ENCODE measurements around the gene VANGL1. TPM values are rescaled to one million over a fixed set of nuclear protein-coding genes. Genes with fewer than 3 reads are reported as not detected.

The VANGL1 gene
- total and polyA plus RNA-seq, 2 of the 4 experiments (the other 2 are of a cell fraction), result 6.1 to 6.7 TPM

- TF ChIP-seq BHLHE40 (IDR thresholded peaks at IDR 0.05; ENCODE audit: low read depth, low read length), result no peak
- no peak for TF ChIP-seq MAFK (IDR thresholded peaks at IDR 0.05; ENCODE audit: low read depth, low read length)
- no peak for TF ChIP-seq RFX5 (IDR thresholded peaks at IDR 0.05; ENCODE audit: low read depth, low read length)
- TF ChIP-seq USF2 (IDR thresholded peaks at IDR 0.05; ENCODE audit: low read depth, low read length), result no peak
- no peak for TF ChIP-seq SMC3 (IDR thresholded peaks at IDR 0.05; ENCODE audit: low read depth, low read length)
- TF ChIP-seq CHD1 (IDR thresholded peaks at IDR 0.05; ENCODE audit: low read depth, low read length), result no peak
- TF ChIP-seq MXI1 (IDR thresholded peaks at IDR 0.05; ENCODE audit: borderline replicate concordance, low read depth, low read length), result no peak
- no peak for TF ChIP-seq CTCF (conservative IDR thresholded peaks at IDR 0.05; ENCODE audit: low read depth, low read length)
- no peak for TF ChIP-seq POLR2A (IDR thresholded peaks at IDR 0.05; ENCODE audit: low read depth, low read length)
- TF ChIP-seq CEBPB (IDR thresholded peaks at IDR 0.05; ENCODE audit: low read depth, low read length), result no peak
- TF ChIP-seq NFE2L2 (IDR thresholded peaks at IDR 0.05; ENCODE audit: low read depth, low read length), result no peak
- no peak for TF ChIP-seq FOS (IDR thresholded peaks at IDR 0.05; ENCODE audit: low read depth, low read length)
- TF ChIP-seq MAZ (IDR thresholded peaks at IDR 0.05; ENCODE audit: borderline replicate concordance, low read depth, low read length), result no peak
- no peak for TF ChIP-seq RAD21 (IDR thresholded peaks at IDR 0.05; ENCODE audit: low read length)
- BruUV-seq (replicated peaks), result no TSS peak
- WGBS, 2 experiments (ENCODE audit: extremely low coverage in 2 of 2, insufficient read length in 1 of 2), result no CpG with 5 or more reads among the region's 1 CpG
- no peak overlapping the region for H2AK9ac ChIP-seq (replicated peaks; ENCODE audit: low read depth, low read length, poor library complexity)
- H4K8ac ChIP-seq (ENCODE audit: low read depth in 2 of 2, low read length in 2 of 2), result no peak overlapping the region
- no peak overlapping the region for H3K18ac ChIP-seq (ENCODE audit: low read depth, low read length)
- H3K4me1 ChIP-seq (ENCODE audit: control insufficient read depth, insufficient read depth, low read length), result peaks cover 9% of the 10 kb centered on the region
- ChIA-PET CTCF (no interaction called here), POLR2A (ENCODE audit: unreplicated experiment) (no interaction called here)
- H3K9me3 ChIP-seq (ENCODE audit: control insufficient read depth, insufficient read depth, low read length), result no peaks in the 10 kb centered on the region
- H4K20me1 ChIP-seq (ENCODE audit: insufficient read depth, low read length), result no peaks in the 10 kb centered on the region
- peaks cover 0 to 18% of the 10 kb centered on the region in 2 experiments; a peak in 2 of 4 replicates for H3K79me1 ChIP-seq (ENCODE audit: low read depth in 1 of 2, low read length in 2 of 2)
- dilution Hi-C loops (cut with HindIII; ENCODE audit: low sequenced_read_pairs, unreplicated experiment) (no loop called here), in situ Hi-C loops (cut with MboI; ENCODE audit: low sequenced_read_pairs) (no loop called here), intact Hi-C loops (cut with micrococcal nuclease) (no loop called here)
- no peak overlapping the region for H3K14ac ChIP-seq (replicated peaks; ENCODE audit: low read depth, low read length)
- no peaks in the 10 kb centered on the region for H3K27me3 ChIP-seq (ENCODE audit: control insufficient read depth, insufficient read depth, low read length)
- ATAC-seq (ENCODE audit: low read depth), result no peak
- H2BK20ac ChIP-seq (ENCODE audit: low read depth, low read length), result no peak overlapping the region
- H3K9ac ChIP-seq (ENCODE audit: low read depth, low read length), result no peak overlapping the region
- no peaks in the 10 kb centered on the region; the same call in 1 of the 2 replicates for H3K36me3 ChIP-seq (ENCODE audit: control insufficient read depth, insufficient read depth, low read length)
- no peak for DNase-seq
- no peak overlapping the region for H3K4me3 ChIP-seq (ENCODE audit: insufficient read depth, low read depth, low read length)
- H2AFZ ChIP-seq (replicated peaks; ENCODE audit: low read length, poor library complexity), result no peak overlapping the region
- no peak overlapping the region for H2BK15ac ChIP-seq (ENCODE audit: low read depth, low read length)
- H3K9me1 ChIP-seq (ENCODE audit: insufficient read depth, low read length), result peaks cover 7% of the 10 kb centered on the region
- H2BK120ac ChIP-seq (ENCODE audit: low read depth, low read length), result no peak overlapping the region
- H3K4me2 ChIP-seq (ENCODE audit: low read depth, low read length), result no peak overlapping the region
- no peak overlapping the region for H3K27ac ChIP-seq (ENCODE audit: insufficient read depth, low read length)
- no peak overlapping the region for H2AK5ac ChIP-seq (ENCODE audit: low read depth, low read length)
- H2BK5ac ChIP-seq (ENCODE audit: low read depth, low read length, poor library complexity, severe bottlenecking), result no peak overlapping the region
- H3K23ac ChIP-seq (ENCODE audit: low read depth, low read length), result no peak overlapping the region
- no peak overlapping the region for H3K56ac ChIP-seq (ENCODE audit: extremely low read depth, insufficient read depth, low read length)
- H4K5ac ChIP-seq (ENCODE audit: low read depth, low read length), result no peak overlapping the region
- no peak overlapping the region for H4K91ac ChIP-seq (ENCODE audit: insufficient read depth, low read depth, low read length)
- no peak overlapping the region for H3K4ac ChIP-seq (ENCODE audit: low read depth, low read length)
Measured at GRCh38 chr1:115677565-115677964, 35.8 kb downstream of the VANGL1 start.
